NCI-H1092 (cell line): ENCODE results near the gene FHAD1.

Source experiments
- DNase-seq: peaks from one replicate; lab custom pipeline; 2025; lab: John Stamatoyannopoulos, UW

The FHAD1 gene

DNA sequence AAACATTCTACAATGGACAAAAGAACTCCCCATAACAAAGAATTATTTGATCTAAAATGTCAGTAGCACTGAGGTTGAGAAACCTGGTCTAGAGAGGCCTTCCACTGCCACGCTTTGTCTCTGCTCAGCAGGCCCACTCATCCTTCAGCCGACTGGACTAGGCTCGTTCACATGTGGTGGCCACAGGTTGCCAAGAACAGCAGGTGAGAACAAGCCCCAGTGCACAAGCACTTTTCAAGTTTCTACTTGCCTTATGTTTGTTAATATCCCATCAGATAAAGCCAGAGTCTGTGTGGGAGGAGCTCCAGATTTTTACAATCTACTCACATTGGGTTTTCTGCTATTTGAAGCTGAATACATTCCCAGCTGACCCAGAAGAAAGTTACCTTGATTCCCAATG is 153.6 kb downstream of the FHAD1 start:
- no peak for DNase-seq

DNA sequence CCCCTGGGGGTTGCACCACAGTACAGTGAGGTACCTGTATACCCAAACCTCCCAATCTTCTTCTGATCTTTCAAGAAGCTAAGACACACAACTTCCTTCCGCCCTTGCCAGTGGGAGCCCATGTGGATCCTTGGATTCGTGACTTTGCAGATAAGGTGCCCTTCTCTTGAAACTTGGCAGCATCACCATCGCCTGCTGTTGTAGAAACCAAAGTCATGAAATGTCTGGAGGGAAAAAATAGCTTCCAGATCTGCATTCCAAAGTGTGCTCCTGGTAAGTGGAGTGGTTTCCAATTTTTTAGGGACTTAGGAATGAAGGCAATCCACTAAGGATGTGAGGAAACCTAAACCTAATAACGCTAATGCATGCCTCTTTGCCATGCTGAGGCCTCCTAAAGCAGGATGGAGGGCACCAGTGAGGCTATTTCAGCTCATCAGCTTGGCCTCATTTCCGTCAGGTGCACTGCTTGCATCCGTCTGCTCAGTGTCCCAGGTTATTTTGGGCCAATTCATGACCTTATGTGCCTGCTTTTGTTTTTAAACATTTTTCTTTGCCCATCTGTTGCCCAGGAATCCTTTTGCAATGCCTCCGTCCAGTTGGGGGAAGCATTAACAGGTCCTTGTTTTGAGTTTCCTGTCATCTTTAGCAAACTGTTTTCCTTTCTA is 154.5 kb downstream of the FHAD1 start:
- DNase-seq, result no peak

DNA sequence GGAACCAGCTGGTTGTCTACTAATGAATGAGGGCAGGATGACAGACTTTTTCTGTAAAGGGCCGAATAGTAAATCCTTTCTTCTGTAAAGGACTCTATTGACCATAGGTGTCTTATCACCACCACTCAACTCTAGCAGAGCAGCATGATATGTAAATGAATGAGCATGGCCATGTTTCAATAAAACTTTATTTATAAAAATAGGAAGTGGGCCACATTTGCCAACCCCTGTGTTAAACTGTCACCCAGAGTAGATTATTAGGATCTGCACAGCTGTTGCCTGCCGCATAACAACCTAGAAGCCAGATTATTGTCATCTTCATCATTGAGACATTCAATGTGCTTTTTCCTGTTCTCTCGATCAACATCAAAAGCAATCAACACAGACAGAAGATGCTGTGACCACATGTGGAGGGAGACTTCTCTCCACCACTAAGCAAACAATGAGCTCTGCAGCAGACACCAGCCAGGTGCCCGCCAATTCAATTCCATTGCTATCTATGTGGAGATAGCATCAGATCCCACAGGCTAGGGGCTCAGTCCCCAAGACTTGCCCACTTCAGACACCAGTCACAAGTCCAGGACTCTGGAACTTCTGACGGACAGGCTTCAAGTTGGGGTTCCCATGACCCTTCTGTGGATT is 155.9 kb downstream of the FHAD1 start:
- DNase-seq, result no peak

DNA sequence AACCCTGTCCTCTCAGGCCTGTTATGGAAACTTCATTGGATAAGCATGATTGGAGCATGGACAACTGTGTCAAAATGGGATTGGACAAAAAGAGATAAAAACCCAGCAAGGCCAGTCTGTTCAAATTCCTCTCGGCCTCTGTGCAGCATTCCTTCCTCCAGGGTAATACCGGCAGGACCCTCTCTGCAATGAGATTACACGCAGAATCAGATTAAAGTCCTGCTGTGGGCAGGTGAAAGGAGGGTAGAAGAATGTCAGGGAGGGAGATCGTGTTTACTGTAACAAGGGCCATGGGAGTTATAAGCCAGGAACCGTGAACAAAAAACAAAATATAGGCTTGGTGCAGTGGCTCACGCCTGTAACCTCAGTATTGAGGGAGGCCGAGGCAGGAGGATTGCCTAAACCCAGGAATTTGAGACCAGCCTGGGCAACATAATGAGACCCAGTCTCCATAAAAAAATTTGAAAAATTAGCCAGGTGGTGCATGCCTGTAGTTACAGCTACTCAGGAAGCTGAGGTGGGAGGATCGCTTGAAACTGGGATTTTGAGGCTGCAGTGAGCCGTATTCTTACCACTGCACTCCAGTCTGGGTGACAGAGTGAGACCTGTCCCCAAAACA is 157.0 kb downstream of the FHAD1 start:
- no peak for DNase-seq

- DNase-seq, result no peak
Measured at GRCh38 chr1:15405106-15405850, 158.3 kb downstream of the FHAD1 start.

- DNase-seq, result no peak
Measured at GRCh38 chr1:15406614-15407559, 159.9 kb downstream of the FHAD1 start.

DNA sequence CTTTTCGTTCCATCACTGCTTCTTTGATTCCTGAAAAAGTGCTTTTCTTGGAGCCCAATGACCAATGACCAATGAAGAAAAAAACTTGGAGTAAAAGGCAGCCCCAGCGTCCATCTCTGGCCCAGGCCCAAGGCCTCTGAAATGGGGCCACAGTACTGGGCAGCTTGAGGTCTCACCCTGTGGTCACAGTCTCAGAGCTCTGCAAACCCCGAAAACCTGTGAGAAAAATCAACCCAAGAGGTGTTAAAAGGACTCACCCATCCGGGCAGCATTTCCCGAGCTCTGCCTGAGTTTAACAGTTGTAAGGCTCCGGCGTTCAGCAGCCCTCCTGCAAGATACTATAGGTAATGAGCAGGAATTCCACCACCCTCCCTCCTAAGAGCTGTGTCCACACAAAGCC is 160.6 kb downstream of the FHAD1 start:
- DNase-seq, result no peak

- no peak for DNase-seq
Measured at GRCh38 chr1:15408890-15409387, 161.9 kb downstream of the FHAD1 start.

- DNase-seq, result peak; percentile 89
Measured at GRCh38 chr1:15409388-15410222, 162.6 kb downstream of the FHAD1 start, which contains the start of gene EFHD2. Gene EFHD2, plus strand, starts transcription at chr1:15409888. Its CDS starts 84 bp downstream, at chr1:15409972.

DNA sequence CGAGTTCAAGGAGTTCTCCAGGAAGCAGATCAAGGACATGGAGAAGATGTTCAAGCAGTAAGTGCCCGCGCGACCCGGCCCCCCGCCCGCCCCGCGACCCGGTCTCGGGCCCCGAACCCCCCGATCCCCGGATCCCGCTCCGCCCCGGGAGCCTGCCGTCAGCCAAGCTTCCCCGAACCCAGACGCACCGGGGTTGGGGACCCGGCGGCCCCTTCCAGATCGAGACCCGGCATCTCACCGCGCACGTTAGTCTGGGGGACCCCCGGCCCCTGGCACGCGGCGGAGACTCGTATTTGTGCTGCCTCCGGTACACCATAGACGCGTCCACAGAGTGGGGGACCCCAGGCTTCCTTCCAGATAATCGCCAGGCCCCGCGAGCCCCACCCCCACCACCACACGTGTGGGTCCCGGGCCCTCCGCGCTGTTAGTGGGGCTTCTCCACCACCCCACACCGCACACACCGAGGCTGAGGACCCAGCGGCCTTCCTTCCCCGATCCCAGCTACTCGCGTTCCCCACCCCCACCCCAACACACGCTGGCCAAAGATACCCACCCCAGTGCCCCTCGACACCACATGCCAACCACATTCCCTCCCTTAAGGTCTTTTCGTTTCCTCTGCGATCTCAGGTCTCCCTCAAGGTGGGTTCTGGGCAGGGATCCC is 163.3 kb downstream of the FHAD1 start:
- no peak for DNase-seq

DNA sequence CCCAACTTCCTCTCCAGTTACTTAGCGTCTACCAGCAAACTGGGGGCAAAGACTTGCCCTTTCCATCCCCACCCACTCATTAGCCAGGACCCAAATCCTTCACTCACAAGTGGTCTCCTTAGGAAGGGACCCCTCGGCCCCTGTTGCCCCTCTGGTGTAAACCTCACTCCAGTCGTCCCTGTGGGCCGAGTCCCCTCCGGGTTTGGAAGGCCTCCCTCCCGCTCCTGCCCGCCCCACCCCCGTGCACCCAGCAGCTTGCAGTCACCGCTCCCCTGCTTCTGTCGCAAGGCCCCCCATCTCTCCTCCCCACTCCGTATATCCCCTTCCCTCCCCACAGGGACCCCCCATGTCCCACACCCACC is 163.8 kb downstream of the FHAD1 start:
- DNase-seq, result no peak

GRCh38 chr1:15411593-15412137 is 164.6 kb downstream of the FHAD1 start:
- DNase-seq, result no peak

GRCh38 chr1:15412175-15412800 is 165.3 kb downstream of the FHAD1 start:
- no peak for DNase-seq

DNA sequence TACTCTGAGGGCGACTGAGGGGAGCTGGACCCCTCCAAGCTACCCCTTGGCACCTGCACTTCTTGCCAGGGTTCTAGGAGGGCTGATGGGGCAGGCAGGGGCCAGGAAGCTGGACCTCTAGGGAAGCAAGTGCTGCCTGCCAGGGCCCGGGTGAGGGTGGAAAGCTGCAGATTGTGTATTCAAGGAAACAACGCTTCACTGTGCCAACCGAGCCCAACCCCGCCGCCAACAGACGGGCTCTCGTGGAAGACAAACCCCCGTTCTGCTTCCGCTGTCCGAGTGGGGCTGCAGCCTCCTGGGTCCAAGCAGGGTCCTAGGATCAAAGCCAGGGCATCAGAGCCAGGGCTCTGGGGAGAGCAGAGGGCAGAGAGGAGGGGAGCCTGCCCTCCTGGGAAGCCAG is 165.8 kb downstream of the FHAD1 start:
- peak; percentile 57 for DNase-seq

DNA sequence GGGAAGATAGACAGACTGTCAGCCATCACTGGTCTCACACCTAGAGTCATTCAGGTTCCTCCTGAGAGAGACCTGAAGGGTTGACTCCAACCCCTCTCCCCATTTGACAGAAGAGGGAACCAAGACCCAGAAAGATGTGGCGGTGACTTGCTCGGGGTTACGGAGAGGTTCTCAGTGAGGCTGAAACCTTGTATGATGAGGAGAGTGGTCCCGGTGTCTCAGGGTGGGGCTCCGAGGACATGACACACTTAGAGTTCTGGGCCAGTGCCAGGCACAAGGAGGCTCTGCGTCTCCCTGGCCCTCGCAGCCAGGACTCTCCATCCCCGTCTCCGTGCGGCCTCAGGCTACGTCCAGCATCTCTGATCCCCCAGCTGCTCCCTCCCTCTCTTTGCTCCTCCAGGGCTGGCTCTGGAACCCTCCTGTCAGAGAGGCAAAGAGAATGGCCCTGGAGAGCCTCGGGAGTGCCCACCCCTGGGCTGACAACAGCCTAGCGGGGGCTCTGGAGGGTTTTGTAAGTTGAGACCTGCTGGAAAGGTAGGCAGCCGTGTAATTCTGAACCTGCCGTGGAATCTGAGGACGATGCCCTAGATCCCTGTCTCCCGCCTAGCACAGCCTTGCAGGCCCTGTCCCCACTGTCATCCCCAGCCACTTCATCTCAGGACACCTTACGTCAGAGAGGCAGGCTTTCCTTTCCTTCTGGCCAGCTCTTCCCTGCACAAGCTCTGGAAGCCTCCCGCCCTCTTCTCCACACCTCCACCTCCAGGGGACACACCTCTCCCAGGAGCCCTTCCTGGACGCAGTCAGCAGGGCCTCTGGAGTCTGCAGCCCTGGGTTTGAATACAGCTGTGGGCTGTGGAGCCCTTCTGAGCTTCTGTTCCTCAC is 166.8 kb downstream of the FHAD1 start:
- no peak for DNase-seq

DNA sequence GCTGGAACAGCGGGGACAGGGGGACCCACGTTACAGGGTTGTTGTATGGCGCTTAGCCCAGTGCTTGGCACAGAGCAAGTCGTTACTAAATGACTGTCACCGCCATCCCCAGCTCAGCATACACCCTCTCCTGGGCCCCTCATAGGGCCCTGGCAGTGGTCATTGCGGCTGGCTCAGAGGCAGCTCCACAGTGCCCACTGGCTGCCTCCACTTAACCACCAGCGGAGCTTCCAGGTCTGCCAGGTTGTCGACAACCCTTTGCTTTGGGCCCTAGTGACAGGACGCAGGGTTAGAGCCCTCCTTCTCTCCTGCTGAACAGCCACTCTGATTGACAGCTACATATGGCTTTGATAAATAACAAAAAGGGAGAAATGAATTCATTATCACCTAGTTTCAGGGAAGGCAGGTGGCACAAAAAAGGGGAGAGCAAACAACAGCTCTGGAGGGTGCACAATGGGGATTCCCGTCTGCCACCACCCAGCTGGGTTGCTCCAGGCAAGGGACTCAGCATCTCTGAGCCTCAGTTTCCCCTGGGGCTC is 167.5 kb downstream of the FHAD1 start:
- DNase-seq, result no peak

GRCh38 chr1:15417059-15417934 is 170.3 kb downstream of the FHAD1 start:
- no peak for DNase-seq
